Smooth muscle cell (in vitro differentiated cells): ENCODE measurements around the gene NTNG2. TPM values are rescaled to one million over a fixed set of nuclear protein-coding genes. Genes with fewer than 3 reads are reported as not detected.

ENCODE experiments used
- DNase-seq: peaks from one replicate; lab custom pipeline; 2025; ENCODE audit not compliant: unreplicated experiment; lab: John Stamatoyannopoulos, UW
- H2AFZ ChIP-seq: fragments of 200-600 bp; sonication (generic); 2 replicates; pipeline ENCODE4 v1.6.0; 2016; ENCODE audit warnings: antibody characterized with exemption, low read depth, mild to moderate bottlenecking
- H3F3A ChIP-seq: fragments of 200-600 bp; sonication (generic); 2 replicates; pipeline ENCODE4 v1.6.0; 2017; ENCODE audit warnings: antibody characterized with exemption, low read depth
- H3K27ac ChIP-seq: fragments of 200-600 bp; sonication (generic); 2 replicates; pipeline ENCODE4 v1.5.1; 2016; ENCODE audit warnings: low read depth, mild to moderate bottlenecking
- H3K27me3 ChIP-seq: fragments of 200-600 bp; sonication (generic); 2 replicates; pipeline ENCODE4 v1.6.1; 2016; ENCODE audit warnings: low read depth, mild to moderate bottlenecking
- H3K36me3 ChIP-seq: fragments of 200-600 bp; sonication (generic); 2 replicates; pipeline ENCODE4 v1.5.1; 2016; ENCODE audit warnings: low read depth
- H3K4me1 ChIP-seq: fragments of 200-600 bp; sonication (generic); 2 replicates; pipeline ENCODE4 v1.5.1; 2016; ENCODE audit warnings: low read depth
- H3K4me2 ChIP-seq: fragments of 200-600 bp; sonication (generic); 2 replicates; pipeline ENCODE4 v1.6.0; 2016; ENCODE audit warnings: mild to moderate bottlenecking
- H3K4me3 ChIP-seq: fragments of 200-600 bp; sonication (generic); 2 replicates; pipeline ENCODE4 v1.5.1; 2016; ENCODE audit warnings: mild to moderate bottlenecking
- H3K79me2 ChIP-seq: fragments of 200-600 bp; sonication (generic); 2 replicates; pipeline ENCODE4 v1.6.0; 2016; ENCODE audit warnings: low read depth, mild to moderate bottlenecking
- H3K9ac ChIP-seq: fragments of 200-600 bp; sonication (generic); 2 replicates; pipeline ENCODE4 v1.6.0; 2016; ENCODE audit warnings: low read depth
- H3K9me3 ChIP-seq: fragments of 200-600 bp; sonication (generic); replicated peaks from 2 replicates; pipeline ENCODE4 v1.5.1; 2016; ENCODE audit warnings: low read depth
- H4K20me1 ChIP-seq: fragments of 200-600 bp; sonication (generic); 2 replicates; pipeline ENCODE4 v1.6.0; 2016; ENCODE audit warnings: low read depth
- WGBS: methylation state at CpG from one replicate; pipeline ENCODE4 v1.1.7; 2016; ENCODE audit warnings: low lambda C conversion rate; 5-methylcytosine and 5-hydroxymethylcytosine counted together
- polyA plus RNA-seq: library from polyadenylated mRNA; unstranded; fragments of >200 nt; fragmentation: Nextera tagmentation; extraction: Ambion mirVana; gene quantifications from 2 replicates; pipeline ENCODE4 v1.2.1, GENCODE V29; 2016
- total RNA-seq: library from RNA; depleted of rRNA; stranded (reverse); fragments of >200 nt; gene quantifications from 2 replicates; pipeline ENCODE4 v1.2.3, GENCODE V29; 2014
- TF ChIP-seq, protein P1 (sequence below): fragments of 200-600 bp; sonication (generic); IDR thresholded peaks from 2 replicates; pipeline ENCODE4 v1.5.1; 2017; ENCODE audit warnings: borderline replicate concordance, mild to moderate bottlenecking, antibody characterized with exemption; ENCODE audit not compliant: insufficient read depth, poor library complexity, severe bottlenecking

NTNG2 gene
- total and polyA plus RNA-seq, 2 experiments from 2014 or later, result 0.36 to 1.0 TPM

DNA sequence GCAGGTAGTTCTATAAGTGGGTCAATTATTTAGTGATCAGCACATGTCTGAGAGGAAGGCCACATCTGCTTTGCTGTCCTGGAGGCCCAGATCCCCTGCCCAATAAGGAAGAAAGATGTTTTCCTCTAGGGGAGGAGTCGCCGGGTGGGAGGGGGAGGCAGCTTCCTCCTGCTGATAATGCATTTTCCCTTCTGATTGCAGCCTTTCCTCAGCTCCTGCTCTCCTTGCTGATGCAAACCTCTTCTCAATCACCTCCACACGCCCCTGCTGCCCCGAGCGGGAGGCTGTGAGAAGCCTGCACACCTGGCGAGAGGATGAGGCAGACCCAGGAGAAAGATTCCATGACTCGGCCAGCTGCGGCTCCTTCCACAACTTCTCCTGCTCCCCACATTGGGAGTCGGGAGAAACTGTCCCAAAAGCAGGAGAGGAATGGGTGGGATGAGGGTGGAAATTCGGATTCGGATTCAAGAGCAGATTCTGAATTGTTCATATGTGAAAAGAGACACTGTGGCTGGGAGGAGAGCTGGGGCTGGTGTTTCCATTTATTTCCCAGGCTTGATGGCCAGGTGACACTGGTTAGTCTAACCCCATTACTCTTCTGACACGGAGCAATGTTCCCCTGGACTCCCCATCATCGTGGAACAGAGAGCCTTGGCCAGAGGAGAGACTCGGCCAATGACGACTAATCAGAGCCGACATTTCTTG lies 6.8 kb upstream of the NTNG2 start:
- Histone ChIP-seq H3K27ac (no peak overlapping the region), H2AFZ (no peak overlapping the region), H3K4me3 (no peak overlapping the region), H3K36me3 (no peaks in the 10 kb centered on the region), H3K27me3 (peaks cover 50% of the 10 kb centered on the region), H3K9ac (no peak overlapping the region), H3K79me2 (no peaks in the 10 kb centered on the region), H3K9me3 (no peaks in the 10 kb centered on the region), H4K20me1 (no peaks in the 10 kb centered on the region), H3F3A (no peaks in the 10 kb centered on the region), H3K4me2 (no peak overlapping the region), H3K4me1 (no peaks in the 10 kb centered on the region)
- WGBS, result 64% methylated on average over 16 of the region's 16 CpGs
- TF ChIP-seq, protein P1, sequence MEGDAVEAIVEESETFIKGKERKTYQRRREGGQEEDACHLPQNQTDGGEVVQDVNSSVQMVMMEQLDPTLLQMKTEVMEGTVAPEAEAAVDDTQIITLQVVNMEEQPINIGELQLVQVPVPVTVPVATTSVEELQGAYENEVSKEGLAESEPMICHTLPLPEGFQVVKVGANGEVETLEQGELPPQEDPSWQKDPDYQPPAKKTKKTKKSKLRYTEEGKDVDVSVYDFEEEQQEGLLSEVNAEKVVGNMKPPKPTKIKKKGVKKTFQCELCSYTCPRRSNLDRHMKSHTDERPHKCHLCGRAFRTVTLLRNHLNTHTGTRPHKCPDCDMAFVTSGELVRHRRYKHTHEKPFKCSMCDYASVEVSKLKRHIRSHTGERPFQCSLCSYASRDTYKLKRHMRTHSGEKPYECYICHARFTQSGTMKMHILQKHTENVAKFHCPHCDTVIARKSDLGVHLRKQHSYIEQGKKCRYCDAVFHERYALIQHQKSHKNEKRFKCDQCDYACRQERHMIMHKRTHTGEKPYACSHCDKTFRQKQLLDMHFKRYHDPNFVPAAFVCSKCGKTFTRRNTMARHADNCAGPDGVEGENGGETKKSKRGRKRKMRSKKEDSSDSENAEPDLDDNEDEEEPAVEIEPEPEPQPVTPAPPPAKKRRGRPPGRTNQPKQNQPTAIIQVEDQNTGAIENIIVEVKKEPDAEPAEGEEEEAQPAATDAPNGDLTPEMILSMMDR, result no peak
- no peak for DNase-seq

DNA sequence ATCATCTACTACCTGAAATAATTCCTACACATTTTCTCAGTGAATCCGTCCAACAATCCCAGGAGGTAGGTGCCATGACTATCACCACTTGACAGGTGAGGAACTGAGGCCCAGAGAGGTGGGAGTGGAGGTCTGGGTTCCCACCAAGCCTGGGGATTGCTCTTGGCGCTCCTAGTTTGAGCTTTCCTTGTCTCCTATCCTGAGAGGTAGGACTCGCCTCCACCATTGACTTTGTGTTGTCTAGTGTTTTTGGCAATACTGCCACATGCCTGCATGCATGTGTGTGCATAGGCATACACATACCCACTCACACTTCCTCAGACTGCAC lies 6.3 kb upstream of the NTNG2 start:
- Histone ChIP-seq H3K4me3 (no peak overlapping the region), H2AFZ (no peak overlapping the region), H3F3A (no peaks in the 10 kb centered on the region), H3K36me3 (no peaks in the 10 kb centered on the region), H3K27ac (no peak overlapping the region), H3K27me3 (peaks cover 50% of the 10 kb centered on the region), H3K9ac (no peak overlapping the region), H3K9me3 (no peaks in the 10 kb centered on the region), H3K4me1 (no peaks in the 10 kb centered on the region), H3K4me2 (no peak overlapping the region), H4K20me1 (no peaks in the 10 kb centered on the region), H3K79me2 (no peaks in the 10 kb centered on the region)
- DNase-seq, result no peak
- TF ChIP-seq, protein P1, result no peak
- WGBS, result 88% methylated on average over 3 of the region's 3 CpGs

DNA sequence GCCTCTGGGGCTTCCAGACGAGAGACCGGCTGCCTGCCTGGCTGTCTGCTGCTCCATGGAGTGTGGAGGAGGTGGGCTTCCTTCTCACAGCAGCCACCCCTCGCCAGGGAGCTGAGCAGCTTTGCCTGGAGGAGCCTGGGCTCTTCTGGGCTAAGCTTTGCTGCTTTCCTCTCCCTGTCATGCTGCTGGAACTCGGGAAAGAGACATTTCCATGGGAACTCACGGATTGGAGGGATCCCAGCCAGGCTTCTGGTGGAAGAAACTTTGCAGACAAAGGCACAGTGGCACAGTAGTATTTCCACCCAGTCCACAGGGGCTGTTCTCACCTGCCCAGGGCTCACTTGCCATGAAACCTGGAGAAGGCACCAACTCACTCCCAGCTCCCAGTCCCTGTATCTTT lies 5.6 kb upstream of the NTNG2 start:
- no peak overlapping the region for H3K4me3 ChIP-seq
- H3K27me3 ChIP-seq, result peaks cover 53% of the 10 kb centered on the region
- no peaks in the 10 kb centered on the region for H3K79me2 ChIP-seq
- H3K4me1 ChIP-seq, result no peaks in the 10 kb centered on the region
- 74% methylated on average over 5 of the region's 5 CpGs for WGBS
- no peak overlapping the region for H3K4me2 ChIP-seq
- TF ChIP-seq, protein P1, result no peak
- H2AFZ ChIP-seq, result no peak overlapping the region
- DNase-seq, result no peak
- no peaks in the 10 kb centered on the region for H3K9me3 ChIP-seq
- H3K36me3 ChIP-seq, result no peaks in the 10 kb centered on the region
- no peaks in the 10 kb centered on the region for H4K20me1 ChIP-seq
- H3K9ac ChIP-seq, result no peak overlapping the region
- H3K27ac ChIP-seq, result no peak overlapping the region
- no peaks in the 10 kb centered on the region for H3F3A ChIP-seq
